Upper lobe of left lung (tissue), 6 donors: ENCODE measurements around the gene ADAD2. TPM values are rescaled to one million over a fixed set of nuclear protein-coding genes. Genes with fewer than 3 reads are reported as not detected.

ENCODE experiments used
- ATAC-seq, 2 donors: fragments of 200-7000 bp; cut with Tn5 transposase; one replicate each; pipeline ENCODE4 v1.9.1; 2022; ENCODE audit warnings: mild to moderate bottlenecking in 2 of 2, moderate library complexity in 2 of 2; ENCODE audit not compliant: low FRiP score in 2 of 2
- DNase-seq, 2 donors: peaks; one replicate each; pipeline ENCODE4 v3.0.0-alpha.2; 2019 to 2020
- H3K27ac ChIP-seq, 4 donors: fragments of 200-600 bp; sonication (generic); one replicate each; pipeline ENCODE4 v1.5.1; 2016 to 2019
- H3K27me3 ChIP-seq, 4 donors: fragments of 200-600 bp; sonication (generic); one replicate each; pipeline ENCODE4 v1.5.1; 2017 to 2019
- H3K36me3 ChIP-seq, 4 donors: fragments of 200-600 bp; sonication (generic); one replicate each; pipeline ENCODE4 v1.5.1; 2016 to 2019
- H3K4me1 ChIP-seq, 4 donors: fragments of 200-600 bp; sonication (generic); one replicate each; pipeline ENCODE4 v1.5.1; 2018 to 2019
- H3K4me3 ChIP-seq, 4 donors: fragments of 200-600 bp; sonication (generic); one replicate each; pipeline ENCODE4 v1.5.1; 2017 to 2019; ENCODE audit warnings: mild to moderate bottlenecking in 2 of 4, moderate library complexity in 1 of 4
- H3K9me3 ChIP-seq, 4 donors: fragments of 200-600 bp; sonication (generic); one replicate each; pipeline ENCODE4 v1.5.1; 2018 to 2019
- CTCF ChIP-seq, 6 experiments: fragments of 450-650 bp in 4 of 6; fragments of 200-600 bp in 2 of 6; sonication (generic) in 2 of 6; IDR thresholded peaks; one replicate each; pipeline ENCODE4 v1.5.1; 2016 to 2019; ENCODE audit warnings: antibody characterized with exemption in 6 of 6
- EP300 ChIP-seq, 4 donors: sonication (generic); formaldehyde crosslinking; IDR thresholded peaks; one replicate each; pipeline ENCODE4 v1.5.1; 2017; ENCODE audit warnings: antibody characterized with exemption in 4 of 4, control low read depth in 2 of 4
- POLR2A ChIP-seq, 4 donors: fragments of 450-650 bp; IDR thresholded peaks; one replicate each; pipeline ENCODE4 v1.5.1; 2016 to 2017; ENCODE audit warnings: antibody characterized with exemption in 4 of 4, mild to moderate bottlenecking in 2 of 4
- POLR2AphosphoS5 ChIP-seq, 2 donors: sonication (generic); formaldehyde crosslinking; IDR thresholded peaks; one replicate each; pipeline ENCODE4 v1.5.1; 2017; ENCODE audit warnings: antibody characterized with exemption in 2 of 2
- WGBS, 2 donors: methylation state at CpG; one replicate each; pipeline ENCODE4 v1.1.5; 2017 to 2018; 5-methylcytosine and 5-hydroxymethylcytosine counted together
- total RNA-seq, 6 donors: library from RNA; depleted of rRNA in 4 of 6; stranded (reverse); fragments of >200 nt in 4 of 6; gene quantifications; one replicate each; pipeline versions ENCODE4 v1.1.0 to v1.2.1, GENCODE V29; 2016 to 2021
- donor health status: DM: no; HTN: no; CAD: no; lungs with moderate emphysema.
- donor health status: DM: no; HTN: yes; CAD: no; lungs with severe emphysema.

The ADAD2 gene
- total RNA-seq, 6 donors from 2014 or later: 1.1 TPM; not detected in 5

- peaks cover 29 to 67% (median 58%) of the 10 kb centered on the region in 4 donors for H3K36me3 ChIP-seq
- no peak for ATAC-seq
- peaks cover 30 to 74% (median 50%) of the 10 kb centered on the region in 4 donors for H3K4me1 ChIP-seq
- TF ChIP-seq POLR2AphosphoS5 (IDR thresholded peaks at IDR 0.05) (no peak), POLR2A (IDR thresholded peaks at IDR 0.05) (no peak), CTCF (IDR thresholded peaks at IDR 0.05) (no peak), EP300 (IDR thresholded peaks at IDR 0.05) (no peak)
- no peaks in the 10 kb centered on the region for H3K27me3 ChIP-seq
- peak in 1 of 2 donors; percentile 72 for DNase-seq
- no peaks in the 10 kb centered on the region for H3K9me3 ChIP-seq
- peak overlapping the region in 1 of 4 donors; percentile 88 for H3K27ac ChIP-seq
- H3K4me3 ChIP-seq: no peak overlapping the region
- 84 to 88% methylated on average over 14 to 29 of the region's 33 CpGs for WGBS, 2 donors
Observed at GRCh38 chr16:84179612-84180320, 11.2 kb upstream of the ADAD2 start.

GRCh38 chr16:84180519-84181140 is 10.3 kb upstream of the ADAD2 start:
- Histone ChIP-seq H3K9me3 (no peaks in the 10 kb centered on the region), H3K27me3 (no peaks in the 10 kb centered on the region), H3K27ac (peak overlapping the region in 1 of 4 donors; percentile 88), H3K4me1 (peaks cover 32 to 72% (median 49%) of the 10 kb centered on the region in 4 donors), H3K36me3 (peaks cover 29 to 67% (median 59%) of the 10 kb centered on the region in 4 donors), H3K4me3 (no peak overlapping the region)
- no peak for TF ChIP-seq POLR2A (IDR thresholded peaks at IDR 0.05)
- no peak for TF ChIP-seq CTCF (IDR thresholded peaks at IDR 0.05)
- TF ChIP-seq EP300 (IDR thresholded peaks at IDR 0.05): no peak
- TF ChIP-seq POLR2AphosphoS5 (IDR thresholded peaks at IDR 0.05): no peak
- 74 to 84% methylated on average over 11 to 18 of the region's 21 CpGs for WGBS, 2 donors
- peak in 1 of 2 donors; percentile 64 for DNase-seq
- ATAC-seq: no peak

- H3K9me3 ChIP-seq: no peaks in the 10 kb centered on the region
- H3K27me3 ChIP-seq: no peaks in the 10 kb centered on the region
- DNase-seq (peak in 1 of 2 donors; percentile 81), ATAC-seq (no peak)
- TF ChIP-seq POLR2AphosphoS5 (IDR thresholded peaks at IDR 0.05): no peak
- no peak for TF ChIP-seq EP300 (IDR thresholded peaks at IDR 0.05)
- no peak for TF ChIP-seq POLR2A (IDR thresholded peaks at IDR 0.05)
- TF ChIP-seq CTCF (IDR thresholded peaks at IDR 0.05): no peak
- peak overlapping the region in 2 of 4 donors; percentile 7 to 88 for H3K27ac ChIP-seq
- WGBS, 2 donors: 93 to 95% methylated on average over 5 to 41 of the region's 41 CpGs
- no peak overlapping the region for H3K4me3 ChIP-seq
- peaks cover 30 to 72% (median 48%) of the 10 kb centered on the region in 4 donors for H3K4me1 ChIP-seq
- H3K36me3 ChIP-seq: peaks cover 29 to 67% (median 59%) of the 10 kb centered on the region in 4 donors
Observed at GRCh38 chr16:84181144-84181915, 9.6 kb upstream of the ADAD2 start.

GRCh38 chr16:84182104-84182503 is 8.9 kb upstream of the ADAD2 start:
- peak overlapping the region in 1 of 4 donors; percentile 88 for H3K27ac ChIP-seq
- 98 to 100% methylated on average over 6 to 15 of the region's 18 CpGs for WGBS, 2 donors
- ATAC-seq (no peak), DNase-seq (peak in 1 of 2 donors; percentile 71)
- H3K27me3 ChIP-seq: no peaks in the 10 kb centered on the region
- no peak overlapping the region for H3K4me3 ChIP-seq
- H3K36me3 ChIP-seq: peaks cover 29 to 67% (median 59%) of the 10 kb centered on the region in 4 donors
- H3K9me3 ChIP-seq: no peaks in the 10 kb centered on the region
- no peak for TF ChIP-seq CTCF (IDR thresholded peaks at IDR 0.05)
- no peak for TF ChIP-seq EP300 (IDR thresholded peaks at IDR 0.05)
- no peak for TF ChIP-seq POLR2A (IDR thresholded peaks at IDR 0.05)
- TF ChIP-seq POLR2AphosphoS5 (IDR thresholded peaks at IDR 0.05): no peak
- peaks cover 22 to 69% (median 41%) of the 10 kb centered on the region in 4 donors for H3K4me1 ChIP-seq
